Stomach (tissue), 9 donors: ENCODE results near the gene MAP7. TPM values are rescaled to one million over a fixed set of nuclear protein-coding genes. Genes with fewer than 3 reads are reported as not detected.
"Not testable (repeated sequence)": the region's sequence is repeated elsewhere in the genome, so short reads cannot be mapped to it uniquely, and the experiment has no call there.

Source experiments
- DNase-seq, 2 donors: peaks; one replicate each; pipeline versions ENCODE4 v3.0.0 to v3.0.0-alpha.2; 2013 to 2019
- H3K27ac ChIP-seq, 5 donors: fragments of 200-600 bp in 4 of 5; sonication (generic) in 4 of 5; one replicate each; pipeline ENCODE4 v1.5.1; 2013 to 2019; ENCODE audit warnings: mild to moderate bottlenecking in 1 of 5, moderate library complexity in 1 of 5
- H3K27me3 ChIP-seq, 3 donors: fragments of 200-600 bp; sonication (generic); one replicate each; pipeline ENCODE4 v1.5.1; 2017 to 2019; ENCODE audit warnings: mixed run types in 1 of 3
- H3K36me3 ChIP-seq, 4 donors: fragments of 200-600 bp; sonication (generic); 1 replicate in 3 of 4; 2 replicates in 1 of 4; pipeline ENCODE4 v1.5.1; 2016 to 2019
- H3K4me1 ChIP-seq, 4 donors: fragments of 200-600 bp; sonication (generic); one replicate each; pipeline ENCODE4 v1.5.1; 2016 to 2019
- H3K4me3 ChIP-seq, 4 donors: fragments of 200-600 bp; sonication (generic) in 3 of 4; one replicate each; pipeline ENCODE4 v1.5.1; 2016 to 2019; ENCODE audit warnings: mild to moderate bottlenecking in 1 of 4
- H3K9me3 ChIP-seq, 4 donors: fragments of 200-600 bp; sonication (generic); one replicate each; pipeline ENCODE4 v1.5.1; 2016 to 2019
- CTCF ChIP-seq, 7 experiments: fragments of 450-650 bp in 4 of 7; fragments of 200-600 bp in 3 of 7; sonication (generic) in 3 of 7; IDR thresholded peaks; one replicate each; pipeline ENCODE4 v1.5.1; 2016 to 2019; ENCODE audit warnings: antibody characterized with exemption in 7 of 7, control low read depth in 2 of 7, mild to moderate bottlenecking in 1 of 7
- EP300 ChIP-seq: sonication (generic); formaldehyde crosslinking; IDR thresholded peaks from one replicate; pipeline ENCODE4 v1.6.1; 2017; ENCODE audit warnings: antibody characterized with exemption
- POLR2A ChIP-seq, 4 donors: fragments of 450-650 bp; IDR thresholded peaks; one replicate each; pipeline ENCODE4 v1.6.1; 2016; ENCODE audit warnings: antibody characterized with exemption in 4 of 4, control low read depth in 2 of 4, mild to moderate bottlenecking in 1 of 4, moderate library complexity in 1 of 4
- POLR2AphosphoS5 ChIP-seq, 3 donors: sonication (generic); formaldehyde crosslinking; IDR thresholded peaks; one replicate each; pipeline ENCODE4 v1.6.1; 2016; ENCODE audit warnings: antibody characterized with exemption in 3 of 3
- WGBS, 5 donors: extraction: QIAGEN DNeasy Blood & Tissue Kit in 3 of 5; methylation state at CpG; one replicate each; pipeline versions ENCODE4 v1.1.5 to v1.1.7; 2013 to 2018; 5-methylcytosine and 5-hydroxymethylcytosine counted together
- intact Hi-C: fragments of 100-400 bp; cut with DNase I; formaldehyde crosslinking; loops from one replicate; pipeline ENCODE4 v1.15.1; 2023; ENCODE audit warnings: low total_unique reads
- polyA plus RNA-seq, 3 donors: library from polyadenylated mRNA; stranded (reverse); fragments of 200-250 nt; gene quantifications; one replicate each; pipeline ENCODE4 v1.2.3, GENCODE V29; 2013
- total RNA-seq, 5 donors: library from RNA; depleted of rRNA; stranded (reverse); fragments of >200 nt; gene quantifications; one replicate each; pipeline versions ENCODE4 v1.1.0 to v1.2.3, GENCODE V29; 2014 to 2016
- donor health status: healthy with polysubstance abuse.
- donor health status: Bipolar disorder and iron deficiency.
- donor health status: healthy.

MAP7 gene
- total and polyA plus RNA-seq, 8 donors: 2.3 to 28.3 (median 9.7) TPM

GRCh38 chr6:136487759-136488425, 62.3 kb downstream of the MAP7 start:
- Histone ChIP-seq H3K4me1 (no peaks in the 10 kb centered on the region), H3K27ac (no peak overlapping the region), H3K4me3 (no peak overlapping the region), H3K9me3 (no peaks in the 10 kb centered on the region), H3K27me3 (no peaks in the 10 kb centered on the region), H3K36me3 (no peaks in the 10 kb centered on the region)
- intact Hi-C loops: no loop called here
- WGBS, 5 donors: 84 to 92% (median 87%) methylated on average over 7 of the region's 7 CpGs
- no peak for DNase-seq
- no peak for TF ChIP-seq POLR2AphosphoS5 (IDR thresholded peaks at IDR 0.05)
- no peak for TF ChIP-seq CTCF (IDR thresholded peaks at IDR 0.05)
- no peak for TF ChIP-seq POLR2A (IDR thresholded peaks at IDR 0.05)
- no peak for TF ChIP-seq EP300

GRCh38 chr6:136486357-136486756, 63.9 kb downstream of the MAP7 start:
- intact Hi-C loops: no loop called here
- TF ChIP-seq EP300 (no peak), CTCF (IDR thresholded peaks at IDR 0.05) (no peak), POLR2AphosphoS5 (IDR thresholded peaks at IDR 0.05) (no peak), POLR2A (IDR thresholded peaks at IDR 0.05) (no peak)
- WGBS, 5 donors: 73 to 93% (median 88%) methylated on average over 1 of the region's 1 CpG

GRCh38 chr6:136483906-136484305, 66.3 kb downstream of the MAP7 start:
- Histone ChIP-seq H3K36me3 (no peaks in the 10 kb centered on the region), H3K9me3 (no peaks in the 10 kb centered on the region), H3K27ac (no peak overlapping the region), H3K4me3 (no peak overlapping the region), H3K4me1 (no peaks in the 10 kb centered on the region), H3K27me3 (no peaks in the 10 kb centered on the region)
- 71 to 81% (median 80%) methylated on average over 3 of the region's 3 CpGs for WGBS, 5 donors
- TF ChIP-seq EP300 (no peak), CTCF (IDR thresholded peaks at IDR 0.05) (no peak), POLR2AphosphoS5 (IDR thresholded peaks at IDR 0.05) (no peak), POLR2A (IDR thresholded peaks at IDR 0.05) (no peak)
- DNase-seq: no peak
- intact Hi-C loops: no loop called here

More at GRCh38 chr6:136486357-136486756, 63.9 kb downstream of the MAP7 start:
- no peaks in the 10 kb centered on the region for H3K9me3 ChIP-seq
- no peak for DNase-seq
- H3K4me3 ChIP-seq: no peak overlapping the region
- H3K27me3 ChIP-seq: no peaks in the 10 kb centered on the region
- no peaks in the 10 kb centered on the region for H3K4me1 ChIP-seq
- no peak overlapping the region for H3K27ac ChIP-seq
- H3K36me3 ChIP-seq: no peaks in the 10 kb centered on the region

GRCh38 chr6:136483005-136483404, 67.2 kb downstream of the MAP7 start:
- H3K4me3 ChIP-seq, H3K4me1 ChIP-seq, H3K9me3 ChIP-seq, intact Hi-C loops, H3K27me3 ChIP-seq, H3K27ac ChIP-seq, H3K36me3 ChIP-seq, DNase-seq: not testable (repeated sequence)
- WGBS, 5 donors: 83 to 96% (median 95%) methylated on average over 2 of the region's 2 CpGs

GRCh38 chr6:136477548-136477947, 72.7 kb downstream of the MAP7 start:
- H3K4me3 ChIP-seq: no peak overlapping the region
- no peaks in the 10 kb centered on the region for H3K9me3 ChIP-seq
- peaks cover 0 to 1% (median 0%) of the 10 kb centered on the region in 4 donors for H3K4me1 ChIP-seq
- no peak overlapping the region for H3K27ac ChIP-seq
- intact Hi-C loops: no loop called here
- TF ChIP-seq POLR2A (IDR thresholded peaks at IDR 0.05) (no peak), EP300 (no peak), CTCF (IDR thresholded peaks at IDR 0.05) (no peak)
- no peak for DNase-seq
- H3K36me3 ChIP-seq: no peaks in the 10 kb centered on the region
- no peaks in the 10 kb centered on the region for H3K27me3 ChIP-seq
